K562 (cell line): ENCODE data around the gene DNAJB6. TPM values are rescaled to one million over a fixed set of nuclear protein-coding genes. Genes with fewer than 3 reads are reported as not detected.
A peak's percentile ranks its signal among the peaks of the same experiment; 100 is the strongest.

Experiments used
- ATAC-seq: fragments of 200-7000 bp; cut with Tn5 transposase; 3 replicates; pipeline ENCODE4 v1.9.1; 2020; ENCODE audit warnings: moderate library complexity
- BruUV-seq: library from RNA; stranded (reverse); fragments of 400-500 nt; replicated peaks from 2 replicates; lab custom pipeline; 2021; lab: Mats Ljungman, UMichigan
- CTCF ChIA-PET: fragments of 300-600 bp; formaldehyde crosslinking; extraction: SDS; loops from one replicate; lab custom pipeline; 2021; ENCODE audit warnings: low intra/inter-chr PET ratio; lab: Yijun Ruan, JAX
- POLR2A ChIA-PET: fragments of 300-600, 350-650 bp; sonication (Branson Sonifier 250); formaldehyde crosslinking; extraction: SDS; loops from one replicate; lab custom pipeline; 2021; ENCODE audit warnings: antibody characterized with exemption, inconsistent platforms; lab: Yijun Ruan, JAX
- DNase-seq, 4 experiments: peaks; one replicate each; pipeline versions ENCODE4 v3.0.0 to v3.0.0-alpha.2; 2011 to 2018; ENCODE audit warnings: low spot score in 3 of 4, mixed read lengths in 3 of 4; ENCODE audit errors: extremely low read depth in 1 of 4
- FAIRE-seq: peaks from 2 replicates; lab custom pipeline; 2011; peaks lifted over from hg19 to GRCh38; lab: Jason Lieb, UNC
- H2AFZ ChIP-seq: 2 replicates; pipeline ENCODE4 v1.6.0; 2011; ENCODE audit warnings: low read depth, low read length, control low read depth, inconsistent platforms
- H3K27ac ChIP-seq: fragments of 200-600 bp; 3 replicates; pipeline ENCODE4 v1.8.0; 2011; ENCODE audit warnings: low read depth, mild to moderate bottlenecking, control low read depth, inconsistent platforms, low read length, moderate library complexity, mixed read lengths; ENCODE audit errors: extremely low read depth
- H3K27me3 ChIP-seq, 2 experiments: fragments of 300-600 bp in 1 of 2; 2 replicates in 1 of 2; 3 replicates in 1 of 2; pipeline versions ENCODE4 v1.6.0 to v1.8.0; 2011; ENCODE audit warnings: inconsistent platforms in 2 of 2, low read length in 2 of 2, mild to moderate bottlenecking in 1 of 2, mixed read lengths in 1 of 2, moderate library complexity in 1 of 2; ENCODE audit not compliant: control insufficient read depth in 2 of 2, insufficient read depth in 2 of 2
- H3K36me3 ChIP-seq: fragments of 300-600 bp; 3 replicates; pipeline ENCODE4 v1.8.0; 2011; ENCODE audit warnings: mild to moderate bottlenecking, low read length, inconsistent platforms; ENCODE audit not compliant: control insufficient read depth, insufficient read depth
- H3K4me1 ChIP-seq, 2 experiments: fragments of 200-600 bp in 1 of 2; replicated peaks in 1 of 2; 2 replicates in 1 of 2; 3 replicates in 1 of 2; pipeline versions ENCODE4 v1.5.1 to v1.8.0; 2011; ENCODE audit warnings: inconsistent platforms in 2 of 2, low read length in 2 of 2, mild to moderate bottlenecking in 1 of 2, mixed read lengths in 1 of 2, moderate library complexity in 1 of 2; ENCODE audit not compliant: control insufficient read depth in 2 of 2, insufficient read depth in 2 of 2
- H3K4me2 ChIP-seq: 2 replicates; pipeline ENCODE4 v1.6.1; 2011; ENCODE audit warnings: low read length, control low read depth, inconsistent platforms, mixed read lengths; ENCODE audit not compliant: insufficient read depth
- H3K4me3 ChIP-seq: fragments of 200-600 bp; sonication (generic), shearing (Covaris generic); 2 replicates; pipeline ENCODE4 v1.5.1; 2016; ENCODE audit warnings: control low read depth, inconsistent platforms
- H3K79me2 ChIP-seq: fragments of 200-600 bp; 3 replicates; pipeline ENCODE4 v1.8.0; 2011; ENCODE audit warnings: low read length, inconsistent platforms; ENCODE audit not compliant: control insufficient read depth, insufficient read depth
- H3K9ac ChIP-seq, 2 experiments: 2 replicates each; pipeline versions ENCODE4 v1.6.0 to v1.6.1; 2011; ENCODE audit warnings: low read depth in 2 of 2, low read length in 2 of 2, control low read depth in 1 of 2, inconsistent platforms in 1 of 2, mild to moderate bottlenecking in 1 of 2, mixed read lengths in 1 of 2; ENCODE audit not compliant: insufficient read depth in 1 of 2
- H3K9me1 ChIP-seq: one replicate; pipeline ENCODE4 v1.6.0; 2011; ENCODE audit warnings: inconsistent platforms, mild to moderate bottlenecking, low read length, moderate library complexity; ENCODE audit not compliant: control insufficient read depth, insufficient read depth
- H3K9me3 ChIP-seq: replicated peaks from 2 replicates; pipeline ENCODE4 v1.5.1; 2011; ENCODE audit warnings: low read depth, low read length, inconsistent platforms; ENCODE audit not compliant: control insufficient read depth, insufficient read depth
- H4K20me1 ChIP-seq: replicated peaks from 2 replicates; pipeline ENCODE4 v1.6.1; 2011; ENCODE audit warnings: low read length, inconsistent platforms, mixed read lengths; ENCODE audit not compliant: control insufficient read depth, insufficient read depth
- PATZ1 ChIP-seq: fragments of 250-450 bp; sonication (Bioruptor Pico); IDR thresholded peaks from 2 replicates; pipeline ENCODE4 v1.5.0; 2020; ENCODE audit warnings: mild to moderate bottlenecking, borderline replicate concordance
- TEAD2 ChIP-seq: fragments of 450-650 bp; IDR thresholded peaks from 2 replicates; pipeline ENCODE4 v1.6.1; 2016; ENCODE audit warnings: missing genetic modification characterization, control low read depth, missing compliant biosample characterization
- ZBTB33 ChIP-seq: sonication (generic); formaldehyde crosslinking; IDR thresholded peaks from 2 replicates; pipeline ENCODE4 v1.8.1; 2023; ENCODE audit warnings: mild to moderate bottlenecking, missing genetic modification reagents
- ZNF133 ChIP-seq: fragments of 250-450 bp; sonication (Bioruptor Pico); IDR thresholded peaks from 2 replicates; pipeline ENCODE4 v1.4.0; 2020; ENCODE audit warnings: mild to moderate bottlenecking
- ZNF280B ChIP-seq: fragments of 250-450 bp; sonication (Bioruptor Pico); IDR thresholded peaks from 2 replicates; pipeline ENCODE4 v1.5.1; 2021; ENCODE audit warnings: mild to moderate bottlenecking
- WGBS: fragments of 100-300 bp; shearing (Covaris generic); methylation state at CpG from one replicate; pipeline ENCODE4 v1.1.6; 2016; ENCODE audit warnings: low coverage, mixed read lengths; ENCODE audit not compliant: insufficient coverage; ENCODE audit errors: missing lambda C conversion rate; 5-methylcytosine and 5-hydroxymethylcytosine counted together
- in situ Hi-C: fragments of 300-500 bp; cut with MboI; formaldehyde crosslinking; loops from 4 replicates; pipeline ENCODE4 v1.15.0; 2018; ENCODE audit warnings: inconsistent platforms, mixed read lengths
- intact Hi-C: fragments of 100-400 bp; cut with micrococcal nuclease; formaldehyde crosslinking; loops from 2 replicates; pipeline ENCODE4 v1.14.2; 2022
- polyA plus RNA-seq, 8 experiments: library from polyadenylated mRNA; depleted of rRNA in 4 of 8; stranded (reverse) in 5 of 8; unstranded in 3 of 8; fragments of >200 nt; fragmentation: Nextera tagmentation in 2 of 8; fragmentation: Illumina TruSeq in 1 of 8; extraction: Ambion mirVana in 2 of 8; extraction: Trizol in 1 of 8; gene quantifications; 2 replicates each; pipeline versions ENCODE4 v1.2.1 to v1.2.3, GENCODE V29; 2011 to 2014; ENCODE audit warnings: inconsistent platforms in 1 of 8, missing spikeins in 1 of 8
- total RNA-seq, 7 experiments: library from RNA; depleted of rRNA in 6 of 7; stranded (reverse); fragments of >200 nt in 6 of 7; fragmentation: Illumina TruSeq in 2 of 7; extraction: Trizol in 2 of 7; gene quantifications; 2 replicates each; pipeline versions ENCODE4 v1.2.1 to v1.2.3, GENCODE V29; 2011 to 2021; ENCODE audit warnings: low replicate concordance in 1 of 7
- TF ChIP-seq, protein P1 (sequence below), 3 experiments: IDR thresholded peaks in 2 of 3; conservative IDR thresholded peaks in 1 of 3; 2 replicates each; pipeline ENCODE4 v1.5.1; 2011 to 2012; ENCODE audit warnings: low read length in 3 of 3, mild to moderate bottlenecking in 3 of 3, control low read depth in 2 of 3, improper control_type of control experiment in 1 of 3, inconsistent platforms in 1 of 3, low read depth in 1 of 3, mixed read lengths in 1 of 3, moderate library complexity in 1 of 3; ENCODE audit not compliant: insufficient read depth in 2 of 3

Gene DNAJB6
- total and polyA plus RNA-seq, 9 of the 15 experiments (the other 6 are each of a cell fraction or from before 2014, with no cell fraction given): 84.5 to 158 (median 135) TPM

DNA sequence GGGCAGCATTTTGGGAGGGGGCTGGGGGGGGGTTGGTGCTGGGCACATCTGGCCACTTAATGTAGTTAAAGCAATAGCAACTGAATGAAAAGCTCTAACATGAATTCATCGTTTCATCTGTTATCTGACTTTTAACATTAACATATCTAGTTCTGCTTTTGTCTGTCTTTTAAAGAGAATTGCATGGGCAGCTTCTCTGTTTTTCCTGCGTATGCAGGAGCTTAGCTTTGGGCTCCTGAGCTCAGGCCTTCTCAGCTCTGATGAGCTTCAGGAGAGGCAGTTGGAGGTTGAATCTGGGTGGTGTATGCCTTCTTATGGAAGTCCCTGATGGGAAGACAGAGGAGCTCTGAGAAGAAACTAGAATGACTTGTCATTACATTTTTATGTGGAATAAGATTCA lies 58.4 kb downstream of the DNAJB6 start (continued):
- TF ChIP-seq PATZ1: no peak

DNA sequence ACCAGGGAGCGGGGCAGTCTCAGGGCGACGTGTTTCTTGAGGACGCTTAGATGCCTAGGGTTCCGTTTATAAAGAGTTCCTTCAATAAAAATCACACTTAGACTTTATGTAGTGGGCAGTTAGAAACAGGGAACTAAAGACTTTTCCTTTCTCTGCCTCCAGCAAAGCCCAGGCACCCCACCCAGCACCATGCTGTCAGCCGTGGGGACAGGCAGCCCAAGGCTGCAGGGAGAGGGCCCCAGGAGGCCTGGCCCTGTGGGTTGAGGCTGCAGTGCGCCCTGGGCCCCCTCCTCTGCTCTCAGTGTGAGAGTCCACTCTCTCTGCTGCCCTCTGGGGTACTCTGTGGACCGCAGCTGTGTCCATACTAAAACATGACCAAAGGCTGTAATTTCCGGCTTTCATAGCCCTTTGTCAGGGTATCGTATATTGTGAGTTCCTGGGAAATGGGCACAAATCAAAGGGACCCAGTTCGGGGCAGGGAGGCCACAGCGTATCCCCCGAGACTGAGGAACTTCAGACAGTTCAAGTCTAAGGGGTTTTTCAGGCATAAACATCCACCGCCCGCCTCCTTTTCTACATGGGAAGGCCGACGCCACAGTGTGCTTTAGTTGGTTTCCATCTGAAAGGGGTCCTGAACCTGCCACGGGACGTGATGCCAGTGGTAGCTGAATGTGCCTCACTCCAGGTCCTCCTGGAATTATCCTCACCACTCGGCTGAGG lies 59.7 kb downstream of the DNAJB6 start:
- Histone ChIP-seq H3K4me1 (peaks cover 20 to 54% of the 10 kb centered on the region in 2 experiments; a peak in 4 of 5 replicates), H2AFZ (no peak overlapping the region), H3K9me3 (no peaks in the 10 kb centered on the region), H3K4me2 (no peak overlapping the region), H3K36me3 (peaks cover 56% of the 10 kb centered on the region), H3K9ac (peak overlapping the region in 1 of 2 experiments; percentile 74; a peak in 2 of 4 replicates), H3K27me3 (no peaks in the 10 kb centered on the region), H3K9me1 (peaks cover 5% of the 10 kb centered on the region), H3K27ac (no peak overlapping the region), H3K79me2 (peaks cover 43% of the 10 kb centered on the region), H4K20me1 (no peaks in the 10 kb centered on the region), H3K4me3 (no peak overlapping the region)
- intact Hi-C loops (loop anchor here (5.0 kb wide), 1 partner anchor 99 kb away; no protein-coding TSS in a partner anchor), in situ Hi-C loops (no loop called here)
- POLR2A ChIA-PET: interaction anchor here (0.6 to 1.8 kb wide), 3 partner anchors 15 to 57 kb away, joined by 3 to 5 read pairs (median 3); no protein-coding TSS in a partner anchor
- BruUV-seq: no TSS peak
- DNase-seq: no peak
- ATAC-seq: peak; percentile 39
- TF ChIP-seq, protein P1, sequence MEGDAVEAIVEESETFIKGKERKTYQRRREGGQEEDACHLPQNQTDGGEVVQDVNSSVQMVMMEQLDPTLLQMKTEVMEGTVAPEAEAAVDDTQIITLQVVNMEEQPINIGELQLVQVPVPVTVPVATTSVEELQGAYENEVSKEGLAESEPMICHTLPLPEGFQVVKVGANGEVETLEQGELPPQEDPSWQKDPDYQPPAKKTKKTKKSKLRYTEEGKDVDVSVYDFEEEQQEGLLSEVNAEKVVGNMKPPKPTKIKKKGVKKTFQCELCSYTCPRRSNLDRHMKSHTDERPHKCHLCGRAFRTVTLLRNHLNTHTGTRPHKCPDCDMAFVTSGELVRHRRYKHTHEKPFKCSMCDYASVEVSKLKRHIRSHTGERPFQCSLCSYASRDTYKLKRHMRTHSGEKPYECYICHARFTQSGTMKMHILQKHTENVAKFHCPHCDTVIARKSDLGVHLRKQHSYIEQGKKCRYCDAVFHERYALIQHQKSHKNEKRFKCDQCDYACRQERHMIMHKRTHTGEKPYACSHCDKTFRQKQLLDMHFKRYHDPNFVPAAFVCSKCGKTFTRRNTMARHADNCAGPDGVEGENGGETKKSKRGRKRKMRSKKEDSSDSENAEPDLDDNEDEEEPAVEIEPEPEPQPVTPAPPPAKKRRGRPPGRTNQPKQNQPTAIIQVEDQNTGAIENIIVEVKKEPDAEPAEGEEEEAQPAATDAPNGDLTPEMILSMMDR (IDR thresholded peaks at IDR 0.05 in 2 of 3, conservative IDR thresholded peaks at IDR 0.05 in 1 of 3; ENCODE audit: insufficient read depth in 2 of 3, low read depth in 1 of 3, low read length in 3 of 3): peak; percentile 17 to 27 (median 18); a peak in 2 of 6 replicates
- TF ChIP-seq ZNF133 (CRISPR knock-in tag): no peak
- no peak for TF ChIP-seq ZNF280B (CRISPR knock-in tag)
- TF ChIP-seq TEAD2 (tag): no peak
- TF ChIP-seq ZBTB33 (CRISPR knock-in tag): 0 out of 2 replicates have a peak, but pooled peaks have one; percentile 12
- no peak for FAIRE-seq
- WGBS: 87% methylated on average over 20 of the region's 20 CpGs
- CTCF ChIA-PET: no interaction called here
